Neuron (in vitro differentiated cells): ENCODE measurements around the gene MED29.

ENCODE experiments used
- H2AFZ ChIP-seq: one replicate; pipeline ENCODE4 v1.6.1; 2013; ENCODE audit warnings: low read depth, mild to moderate bottlenecking, inconsistent platforms, low read length, moderate library complexity
- H3K27me3 ChIP-seq: one replicate; pipeline ENCODE4 v1.6.1; 2013; ENCODE audit warnings: low read length; ENCODE audit not compliant: insufficient read depth
- H3K36me3 ChIP-seq: one replicate; pipeline ENCODE4 v1.6.1; 2013; ENCODE audit warnings: low read length; ENCODE audit not compliant: insufficient read depth
- H3K4me1 ChIP-seq: one replicate; pipeline ENCODE4 v1.6.1; 2013; ENCODE audit warnings: low read length; ENCODE audit not compliant: insufficient read depth
- H3K4me3 ChIP-seq: 2 replicates; pipeline ENCODE4 v1.5.1; 2013; ENCODE audit warnings: mild to moderate bottlenecking, low read length, moderate library complexity
- H3K9me3 ChIP-seq: one replicate; pipeline ENCODE4 v1.6.1; 2013; ENCODE audit warnings: low read length

MED29 gene

GRCh38 chr19:39390751-39391437, at the start of gene MED29, which contains the start of gene PAF1:
TSS of gene MED29 (plus strand) at chr19:39391378. CDS start at chr19:39391423, 45 bp downstream.
TSS of gene PAF1 (minus strand) at chr19:39391106. CDS start at chr19:39390864, 242 bp downstream.
- Histone ChIP-seq H2AFZ (peak within 1 kb of the TSS; percentile 16), H3K4me1 (peaks cover 15% of the 10 kb centered on the region), H3K36me3 (peaks cover 49% of the 10 kb centered on the region), H3K9me3 (no peaks in the 10 kb centered on the region), H3K27me3 (no peaks in the 10 kb centered on the region), H3K4me3 (peak within 1 kb of the TSS; percentile 77)

DNA sequence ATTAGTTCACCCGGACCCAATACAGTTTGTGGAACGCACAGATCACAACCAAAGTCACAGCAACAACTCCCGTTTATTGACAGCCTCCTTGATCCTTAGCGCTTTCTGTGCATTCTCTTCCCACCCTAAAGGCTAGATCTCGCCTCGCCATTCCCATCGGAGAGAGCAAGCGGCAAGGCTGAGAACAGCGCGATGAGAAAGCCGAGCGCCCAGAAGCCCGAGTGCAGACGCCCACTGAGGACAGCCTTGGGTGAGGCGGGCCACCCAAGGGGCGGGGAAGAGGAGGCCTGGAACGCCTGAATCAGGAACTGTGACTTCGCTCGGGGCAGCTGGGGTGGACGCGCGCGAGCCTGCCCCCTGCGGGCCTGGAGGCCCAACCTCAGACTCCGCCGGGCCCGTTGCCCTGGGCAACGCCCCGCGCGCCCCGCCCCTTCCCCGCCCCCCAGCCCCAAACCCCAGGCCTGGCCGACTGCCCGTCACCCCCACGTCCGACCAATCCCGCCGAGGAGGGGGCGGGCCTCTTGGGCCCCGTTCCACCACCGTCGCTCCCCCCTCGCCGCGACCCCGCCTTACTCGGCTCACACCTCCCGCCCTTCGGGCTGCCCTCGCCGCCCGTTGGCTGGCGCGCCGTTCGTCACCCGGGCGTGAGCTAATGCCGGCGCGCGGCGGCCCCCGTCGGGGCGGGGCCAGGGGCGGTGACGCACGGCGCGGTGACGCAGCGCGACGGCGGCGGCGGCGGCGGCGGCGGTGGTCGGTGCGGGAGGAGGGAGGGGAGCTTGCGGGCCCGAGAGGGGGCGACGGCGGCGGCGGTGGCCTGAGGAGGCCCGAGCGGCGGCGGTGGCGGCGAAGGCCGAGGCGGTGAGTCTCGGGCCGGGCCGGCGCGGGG, 49.2 kb upstream of the MED29 start, which contains the start of gene SAMD4B:
Gene SAMD4B (plus strand): TSS at position 703 of the 886 bp plus-strand sequence. CDS start 14,473 bp downstream, outside the sequence.
- Histone ChIP-seq H3K9me3 (no peaks in the 10 kb centered on the region), H3K4me1 (peaks cover 15% of the 10 kb centered on the region), H3K36me3 (peaks cover 20% of the 10 kb centered on the region), H2AFZ (peak within 1 kb of the TSS; percentile 29), H3K27me3 (no peaks in the 10 kb centered on the region), H3K4me3 (peak within 1 kb of the TSS; percentile 84)

DNA sequence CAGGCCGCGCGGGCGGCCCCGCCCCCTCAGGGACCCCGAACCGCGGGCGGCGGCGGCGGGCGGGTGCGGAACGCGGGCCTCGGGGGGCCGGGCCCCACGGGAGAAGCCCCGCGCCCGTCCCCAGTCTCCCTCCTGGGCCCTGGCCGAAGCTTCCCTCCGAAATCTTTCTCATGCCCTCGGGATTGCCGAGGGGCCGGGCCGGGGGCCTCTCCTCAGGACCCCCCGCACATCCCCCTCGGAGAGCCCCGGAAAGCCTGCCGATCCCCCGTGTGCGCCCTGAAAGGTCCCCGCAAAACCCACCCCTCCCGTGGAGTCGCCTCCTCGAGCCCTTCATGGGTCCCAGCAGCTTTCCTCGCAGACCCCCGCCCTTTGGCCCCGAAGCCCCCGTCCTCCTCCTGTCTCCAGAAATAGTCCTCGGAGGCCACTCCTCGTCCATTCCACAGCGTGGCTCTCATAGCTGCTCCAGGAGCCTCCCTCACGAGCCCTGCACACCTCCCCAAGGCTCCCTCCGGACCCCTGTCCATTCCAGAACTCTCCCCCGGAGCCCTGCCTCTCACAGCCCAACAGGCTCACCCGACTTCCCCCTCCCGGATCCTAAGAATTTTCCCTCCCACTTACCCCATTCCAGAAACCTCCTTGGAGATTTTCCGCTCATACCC, 48.4 kb upstream of the MED29 start:
- Histone ChIP-seq H3K9me3 (no peaks in the 10 kb centered on the region), H2AFZ (no peak overlapping the region), H3K4me3 (peak overlapping the region; percentile 84), H3K36me3 (peaks cover 26% of the 10 kb centered on the region), H3K27me3 (no peaks in the 10 kb centered on the region), H3K4me1 (peaks cover 15% of the 10 kb centered on the region)

GRCh38 chr19:39345956-39346355, 45.2 kb upstream of the MED29 start:
- Histone ChIP-seq H3K27me3 (no peaks in the 10 kb centered on the region), H3K36me3 (peaks cover 46% of the 10 kb centered on the region), H3K4me1 (peaks cover 12% of the 10 kb centered on the region), H3K4me3 (no peak overlapping the region), H2AFZ (no peak overlapping the region), H3K9me3 (no peaks in the 10 kb centered on the region)

GRCh38 chr19:39347332-39348164, 43.6 kb upstream of the MED29 start:
- H3K27me3 ChIP-seq: no peaks in the 10 kb centered on the region
- no peak overlapping the region for H2AFZ ChIP-seq
- peaks cover 61% of the 10 kb centered on the region for H3K36me3 ChIP-seq
- peaks cover 10% of the 10 kb centered on the region for H3K4me1 ChIP-seq
- H3K9me3 ChIP-seq: no peaks in the 10 kb centered on the region
- no peak overlapping the region for H3K4me3 ChIP-seq

GRCh38 chr19:39349326-39349725, 41.9 kb upstream of the MED29 start:
- no peak overlapping the region for H2AFZ ChIP-seq
- no peaks in the 10 kb centered on the region for H3K9me3 ChIP-seq
- H3K4me1 ChIP-seq: no peaks in the 10 kb centered on the region
- no peak overlapping the region for H3K4me3 ChIP-seq
- no peaks in the 10 kb centered on the region for H3K27me3 ChIP-seq
- H3K36me3 ChIP-seq: peaks cover 76% of the 10 kb centered on the region

GRCh38 chr19:39350156-39350555, 41.0 kb upstream of the MED29 start:
- no peaks in the 10 kb centered on the region for H3K4me1 ChIP-seq
- no peak overlapping the region for H2AFZ ChIP-seq
- H3K27me3 ChIP-seq: no peaks in the 10 kb centered on the region
- H3K4me3 ChIP-seq: no peak overlapping the region
- H3K9me3 ChIP-seq: no peaks in the 10 kb centered on the region
- peaks cover 78% of the 10 kb centered on the region for H3K36me3 ChIP-seq

GRCh38 chr19:39351537-39352064, 39.6 kb upstream of the MED29 start:
- Histone ChIP-seq H3K9me3 (no peaks in the 10 kb centered on the region), H3K4me1 (no peaks in the 10 kb centered on the region), H3K4me3 (no peak overlapping the region), H2AFZ (no peak overlapping the region), H3K27me3 (no peaks in the 10 kb centered on the region), H3K36me3 (peaks cover 77% of the 10 kb centered on the region)

DNA sequence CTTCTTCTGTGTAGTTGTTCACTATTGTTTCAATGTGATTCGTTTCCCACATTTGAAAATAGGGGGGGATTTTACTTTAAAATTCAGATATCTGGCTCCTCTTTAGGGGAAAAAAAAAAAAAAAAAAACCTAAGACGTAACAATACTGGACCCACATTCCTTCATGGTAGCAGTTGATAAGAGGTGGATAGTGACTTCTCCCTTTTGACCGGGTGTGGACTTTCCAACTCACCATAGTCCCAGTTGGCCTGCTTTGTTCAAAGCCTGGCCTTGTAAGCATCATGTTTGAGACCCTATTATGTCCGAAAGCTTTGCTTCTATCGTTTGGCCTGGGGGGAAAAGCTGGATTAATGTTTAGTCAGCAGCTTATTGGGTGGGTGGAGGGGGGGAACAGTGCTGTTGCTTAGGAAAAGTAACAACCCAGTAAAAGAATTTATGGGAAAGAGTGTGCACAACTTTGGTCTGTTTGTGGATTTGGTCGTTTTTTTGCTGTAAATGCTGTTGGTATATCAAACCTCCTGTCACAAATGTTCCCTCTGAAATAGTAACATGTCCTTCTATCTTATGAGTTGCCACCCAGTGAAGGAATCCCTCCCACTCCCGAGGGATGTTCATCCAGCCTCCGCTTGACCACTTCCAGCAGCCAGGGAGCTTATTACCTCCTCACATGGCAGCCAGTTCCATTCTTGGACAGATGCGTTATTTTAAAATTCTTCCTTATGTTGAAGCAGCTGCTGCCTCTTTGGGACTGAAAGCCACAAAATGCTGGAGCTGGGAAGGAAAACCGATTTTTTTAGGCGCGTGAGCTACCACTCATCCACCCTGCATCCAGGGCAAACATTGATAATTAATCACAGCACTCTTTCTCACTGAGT, 38.6 kb upstream of the MED29 start:
- Histone ChIP-seq H3K4me1 (no peaks in the 10 kb centered on the region), H3K36me3 (peaks cover 82% of the 10 kb centered on the region), H3K4me3 (no peak overlapping the region), H3K27me3 (no peaks in the 10 kb centered on the region), H2AFZ (no peak overlapping the region), H3K9me3 (no peaks in the 10 kb centered on the region)

DNA sequence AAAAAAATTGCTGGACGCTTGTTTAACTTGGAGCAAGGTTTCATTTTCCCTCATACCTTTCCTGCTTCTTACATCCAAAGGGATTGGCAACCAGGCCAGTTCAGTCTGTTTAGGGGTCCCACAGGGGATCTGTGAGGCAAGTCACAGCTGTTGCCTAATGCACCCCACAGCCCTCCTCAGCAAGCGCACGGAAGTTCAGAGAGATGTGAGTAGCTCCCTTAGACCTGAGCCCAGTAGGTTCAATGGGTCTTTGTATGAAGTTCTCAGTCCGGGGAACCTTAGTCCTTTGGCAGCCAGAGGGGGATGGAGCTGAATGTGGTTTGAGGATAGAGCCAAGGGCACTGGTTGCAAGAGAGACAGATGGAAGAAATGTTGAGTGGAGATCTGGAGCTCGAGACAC, 35.9 kb upstream of the MED29 start:
- H2AFZ ChIP-seq: no peak overlapping the region

DNA sequence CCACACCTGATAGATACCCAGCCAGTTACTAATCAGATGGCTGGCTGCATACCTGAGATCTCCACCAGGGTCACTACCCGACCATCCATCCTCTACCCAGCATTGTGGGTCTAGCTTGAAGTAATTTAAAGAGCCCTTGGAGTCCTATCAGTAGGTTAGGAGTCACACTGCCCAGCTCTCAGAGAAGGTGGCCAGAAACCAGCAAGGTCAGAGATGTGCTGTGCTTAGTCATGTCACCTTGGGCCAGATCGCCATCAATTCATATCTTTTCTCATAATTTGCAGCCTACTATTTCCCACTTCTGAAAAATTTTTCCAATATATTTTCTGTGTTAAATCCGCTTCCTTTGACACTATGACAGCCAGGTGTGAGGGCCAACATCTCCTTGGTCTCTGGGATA, 35.1 kb upstream of the MED29 start:
- Histone ChIP-seq H3K4me1 (no peaks in the 10 kb centered on the region), H3K9me3 (no peaks in the 10 kb centered on the region), H2AFZ (no peak overlapping the region), H3K36me3 (peaks cover 91% of the 10 kb centered on the region), H3K27me3 (no peaks in the 10 kb centered on the region), H3K4me3 (no peak overlapping the region)

More for the DNA sequence above, 35.9 kb upstream of the MED29 start:
- no peaks in the 10 kb centered on the region for H3K27me3 ChIP-seq
- H3K4me3 ChIP-seq: no peak overlapping the region
- peaks cover 83% of the 10 kb centered on the region for H3K36me3 ChIP-seq
- no peaks in the 10 kb centered on the region for H3K4me1 ChIP-seq
- no peaks in the 10 kb centered on the region for H3K9me3 ChIP-seq
